ENCODE data around the gene AUTS2. TPM values are rescaled to one million over a fixed set of nuclear protein-coding genes. Genes with fewer than 3 reads are reported as not detected.

The AUTS2 gene
- total RNA-seq, 2 experiments from 2014 or later = 4.0 to 4.7 TPM

GRCh38 chr7:70657989-70658632 lies 1059.8 kb downstream of the AUTS2 start:
- POLR2A ChIA-PET = interaction anchor here (1.5 kb wide), 1 partner anchor 14 kb away, joined by 3 read pairs; no protein-coding TSS in a partner anchor
- H3K27ac Mint-ChIP-seq = no peak overlapping the region
- H3K27me3 Mint-ChIP-seq = no peaks in the 10 kb centered on the region

GRCh38 chr7:70659263-70659662 lies 1061.0 kb downstream of the AUTS2 start:
- peak; percentile 31 for DNase-seq
- H3K4me1 Mint-ChIP-seq (ENCODE audit: low read depth) = peaks cover 11% of the 10 kb centered on the region
- no peaks in the 10 kb centered on the region for H3K36me3 Mint-ChIP-seq
- H3K9me3 Mint-ChIP-seq = no peaks in the 10 kb centered on the region
- no peaks in the 10 kb centered on the region for H3K27me3 Mint-ChIP-seq
- no peak overlapping the region for H3K4me3 Mint-ChIP-seq
- no peak overlapping the region for H3K27ac Mint-ChIP-seq
- CTCF ChIA-PET = no interaction called here
- POLR2A ChIA-PET = no interaction called here
- intact Hi-C loops (cut with micrococcal nuclease) = no loop called here

More at GRCh38 chr7:70657989-70658632, 1059.8 kb downstream of the AUTS2 start:
- Mint-ChIP-seq H3K4me1 (ENCODE audit: low read depth) (peaks cover 11% of the 10 kb centered on the region), H3K36me3 (no peaks in the 10 kb centered on the region), H3K4me3 (no peak overlapping the region), H3K9me3 (no peaks in the 10 kb centered on the region)
- CTCF ChIA-PET = no interaction called here
- intact Hi-C loops (cut with micrococcal nuclease) = no loop called here
- no peak for DNase-seq

GRCh38 chr7:70660154-70660818 lies 1062.0 kb downstream of the AUTS2 start:
- POLR2A ChIA-PET = interaction anchor here (1.1 kb wide), 1 partner anchor 121 kb away, joined by 3 read pairs; no protein-coding TSS in a partner anchor
- Mint-ChIP-seq H3K36me3 (no peaks in the 10 kb centered on the region), H3K4me3 (no peak overlapping the region), H3K9me3 (no peaks in the 10 kb centered on the region), H3K27ac (no peak overlapping the region), H3K27me3 (no peaks in the 10 kb centered on the region), H3K4me1 (ENCODE audit: low read depth) (peaks cover 11% of the 10 kb centered on the region)
- peak; percentile 33 for DNase-seq
- intact Hi-C loops (cut with micrococcal nuclease) = no loop called here
- CTCF ChIA-PET = no interaction called here

GRCh38 chr7:70660819-70661191 lies 1062.5 kb downstream of the AUTS2 start:
- Mint-ChIP-seq H3K27me3 (no peaks in the 10 kb centered on the region), H3K9me3 (no peaks in the 10 kb centered on the region), H3K27ac (no peak overlapping the region), H3K4me1 (ENCODE audit: low read depth) (peaks cover 11% of the 10 kb centered on the region), H3K36me3 (no peaks in the 10 kb centered on the region), H3K4me3 (no peak overlapping the region)
- no peak for DNase-seq
- CTCF ChIA-PET = no interaction called here
- intact Hi-C loops (cut with micrococcal nuclease) = no loop called here
- POLR2A ChIA-PET = interaction anchor here (1.1 kb wide), 1 partner anchor 120 kb away, joined by 3 read pairs; no protein-coding TSS in a partner anchor

- Mint-ChIP-seq H3K9me3 (no peaks in the 10 kb centered on the region), H3K4me1 (ENCODE audit: low read depth) (peaks cover 11% of the 10 kb centered on the region), H3K36me3 (no peaks in the 10 kb centered on the region), H3K27me3 (peaks cover 1% of the 10 kb centered on the region), H3K4me3 (no peak overlapping the region), H3K27ac (no peak overlapping the region)
- DNase-seq = no peak
- CTCF ChIA-PET = no interaction called here
- POLR2A ChIA-PET = no interaction called here
- intact Hi-C loops (cut with micrococcal nuclease) = no loop called here
Observed at GRCh38 chr7:70663680-70664079, 1065.4 kb downstream of the AUTS2 start.

GRCh38 chr7:70665997-70666396 lies 1067.7 kb downstream of the AUTS2 start:
- ChIA-PET CTCF (no interaction called here), POLR2A (no interaction called here)
- no peak for DNase-seq
- intact Hi-C loops (cut with micrococcal nuclease) = no loop called here
- Mint-ChIP-seq H3K4me1 (ENCODE audit: low read depth) (peaks cover 6% of the 10 kb centered on the region), H3K27ac (no peak overlapping the region), H3K36me3 (no peaks in the 10 kb centered on the region), H3K27me3 (peaks cover 1% of the 10 kb centered on the region), H3K9me3 (no peaks in the 10 kb centered on the region), H3K4me3 (no peak overlapping the region)

- POLR2A ChIA-PET = no interaction called here
- no peak for DNase-seq
- H3K4me1 Mint-ChIP-seq (ENCODE audit: low read depth) = peaks cover 6% of the 10 kb centered on the region
- H3K27me3 Mint-ChIP-seq = peaks cover 1% of the 10 kb centered on the region
- no peaks in the 10 kb centered on the region for H3K9me3 Mint-ChIP-seq
- no peak overlapping the region for H3K27ac Mint-ChIP-seq
- H3K4me3 Mint-ChIP-seq = no peak overlapping the region
- intact Hi-C loops (cut with micrococcal nuclease) = no loop called here
- CTCF ChIA-PET = no interaction called here
- no peaks in the 10 kb centered on the region for H3K36me3 Mint-ChIP-seq
Observed at GRCh38 chr7:70667406-70667805, 1069.1 kb downstream of the AUTS2 start.

- Mint-ChIP-seq H3K4me1 (ENCODE audit: low read depth) (peaks cover 6% of the 10 kb centered on the region), H3K9me3 (no peaks in the 10 kb centered on the region), H3K4me3 (no peak overlapping the region), H3K27ac (no peak overlapping the region), H3K27me3 (peaks cover 1% of the 10 kb centered on the region), H3K36me3 (no peaks in the 10 kb centered on the region)
- no peak for DNase-seq
- ChIA-PET CTCF (no interaction called here), POLR2A (no interaction called here)
- intact Hi-C loops (cut with micrococcal nuclease) = no loop called here
Observed at GRCh38 chr7:70668606-70669358, 1070.5 kb downstream of the AUTS2 start.

GRCh38 chr7:70669854-70670253 lies 1071.6 kb downstream of the AUTS2 start:
- Mint-ChIP-seq H3K27ac (no peak overlapping the region), H3K9me3 (no peaks in the 10 kb centered on the region), H3K36me3 (no peaks in the 10 kb centered on the region), H3K27me3 (peaks cover 1% of the 10 kb centered on the region), H3K4me3 (no peak overlapping the region), H3K4me1 (ENCODE audit: low read depth) (peaks cover 6% of the 10 kb centered on the region)
- CTCF ChIA-PET = no interaction called here
- POLR2A ChIA-PET = no interaction called here
- intact Hi-C loops (cut with micrococcal nuclease) = no loop called here
- DNase-seq = no peak

- intact Hi-C loops (cut with micrococcal nuclease) = no loop called here
- ChIA-PET POLR2A (no interaction called here), CTCF (no interaction called here)
- Mint-ChIP-seq H3K27me3 (peaks cover 1% of the 10 kb centered on the region), H3K27ac (no peak overlapping the region), H3K4me3 (no peak overlapping the region), H3K4me1 (ENCODE audit: low read depth) (peaks cover 6% of the 10 kb centered on the region), H3K36me3 (no peaks in the 10 kb centered on the region), H3K9me3 (no peaks in the 10 kb centered on the region)
- no peak for DNase-seq
Observed at GRCh38 chr7:70670288-70670687, 1072.0 kb downstream of the AUTS2 start.

GRCh38 chr7:70673778-70674570 lies 1075.7 kb downstream of the AUTS2 start:
- H3K4me3 Mint-ChIP-seq = no peak overlapping the region
- POLR2A ChIA-PET = no interaction called here

GRCh38 chr7:70674571-70675010 lies 1076.3 kb downstream of the AUTS2 start:
- Mint-ChIP-seq H3K4me3 (no peak overlapping the region), H3K36me3 (no peaks in the 10 kb centered on the region), H3K27me3 (peaks cover 5% of the 10 kb centered on the region), H3K27ac (no peak overlapping the region), H3K9me3 (no peaks in the 10 kb centered on the region), H3K4me1 (ENCODE audit: low read depth) (peaks cover 14% of the 10 kb centered on the region)
- no peak for DNase-seq
- ChIA-PET POLR2A (no interaction called here), CTCF (no interaction called here)
- intact Hi-C loops (cut with micrococcal nuclease) = loop anchor here (5.0 kb wide), 1 partner anchor 113 kb away; no protein-coding TSS in a partner anchor

More at GRCh38 chr7:70673778-70674570, 1075.7 kb downstream of the AUTS2 start:
- CTCF ChIA-PET = interaction anchor here (0.5 kb wide), 1 partner anchor 24 kb away, joined by 3 read pairs; no protein-coding TSS in a partner anchor
- intact Hi-C loops (cut with micrococcal nuclease) = no loop called here
- Mint-ChIP-seq H3K36me3 (no peaks in the 10 kb centered on the region), H3K9me3 (no peaks in the 10 kb centered on the region), H3K27ac (no peak overlapping the region), H3K27me3 (peaks cover 5% of the 10 kb centered on the region), H3K4me1 (ENCODE audit: low read depth) (peaks cover 10% of the 10 kb centered on the region)
- DNase-seq = no peak
